ENCODE results near the gene CD14.
"Not testable (repeated sequence)": the region's sequence is repeated elsewhere in the genome, so short reads cannot be mapped to it uniquely, and the experiment has no call there.

Gene CD14

GRCh38 chr5:140627972-140628371 lies 5.0 kb downstream of the CD14 start:
- Histone ChIP-seq H3K27ac (ENCODE audit: low read depth in 2 of 2, low read length in 2 of 2) (no peak overlapping the region), H3K27me3 (ENCODE audit: control insufficient read depth in 2 of 2, insufficient read depth in 2 of 2, low read length in 2 of 2) (no peaks in the 10 kb centered on the region), H3K4me3 (ENCODE audit: low read length in 2 of 2) (no peak overlapping the region), H3K36me3 (ENCODE audit: control insufficient read depth in 2 of 2, insufficient read depth in 2 of 2, low read length in 2 of 2) (no peaks in the 10 kb centered on the region), H3K9me3 (ENCODE audit: control insufficient read depth in 2 of 2, low read length in 2 of 2) (no peaks in the 10 kb centered on the region), H3K9ac (ENCODE audit: low read depth in 1 of 2, low read length in 2 of 2) (no peak overlapping the region), H3K4me1 (ENCODE audit: control insufficient read depth in 2 of 2, insufficient read depth in 2 of 2, low read length in 2 of 2) (peaks cover 16 to 21% of the 10 kb centered on the region in 2 donors)

GRCh38 chr5:140624886-140625285 lies 8.1 kb downstream of the CD14 start:
- not testable (repeated sequence) for H3K36me3 ChIP-seq (ENCODE audit: control insufficient read depth in 2 of 2, insufficient read depth in 2 of 2, low read length in 2 of 2); H3K9ac ChIP-seq (ENCODE audit: low read depth in 1 of 2, low read length in 2 of 2); H3K9me3 ChIP-seq (ENCODE audit: control insufficient read depth in 2 of 2, low read length in 2 of 2); H3K4me3 ChIP-seq (ENCODE audit: low read length in 2 of 2); H3K27me3 ChIP-seq (ENCODE audit: control insufficient read depth in 2 of 2, insufficient read depth in 2 of 2, low read length in 2 of 2); H3K4me1 ChIP-seq (ENCODE audit: control insufficient read depth in 2 of 2, insufficient read depth in 2 of 2, low read length in 2 of 2); H3K27ac ChIP-seq (ENCODE audit: low read depth in 2 of 2, low read length in 2 of 2)

- not testable (repeated sequence) for H3K27ac ChIP-seq (ENCODE audit: low read depth in 2 of 2, low read length in 2 of 2); H3K36me3 ChIP-seq (ENCODE audit: control insufficient read depth in 2 of 2, insufficient read depth in 2 of 2, low read length in 2 of 2); H3K27me3 ChIP-seq (ENCODE audit: control insufficient read depth in 2 of 2, insufficient read depth in 2 of 2, low read length in 2 of 2); H3K4me1 ChIP-seq (ENCODE audit: control insufficient read depth in 2 of 2, insufficient read depth in 2 of 2, low read length in 2 of 2); H3K4me3 ChIP-seq (ENCODE audit: low read length in 2 of 2); H3K9ac ChIP-seq (ENCODE audit: low read depth in 1 of 2, low read length in 2 of 2); H3K9me3 ChIP-seq (ENCODE audit: control insufficient read depth in 2 of 2, low read length in 2 of 2)
Measured at GRCh38 chr5:140623061-140623460, 9.9 kb downstream of the CD14 start.

- Histone ChIP-seq H3K27ac (ENCODE audit: low read depth in 2 of 2, low read length in 2 of 2) (no peak overlapping the region), H3K36me3 (ENCODE audit: control insufficient read depth in 2 of 2, insufficient read depth in 2 of 2, low read length in 2 of 2) (no peaks in the 10 kb centered on the region), H3K4me3 (ENCODE audit: low read length in 2 of 2) (no peak overlapping the region), H3K27me3 (ENCODE audit: control insufficient read depth in 2 of 2, insufficient read depth in 2 of 2, low read length in 2 of 2) (no peaks in the 10 kb centered on the region), H3K9ac (ENCODE audit: low read depth in 1 of 2, low read length in 2 of 2) (no peak overlapping the region), H3K4me1 (ENCODE audit: control insufficient read depth in 2 of 2, insufficient read depth in 2 of 2, low read length in 2 of 2) (no peaks in the 10 kb centered on the region), H3K9me3 (ENCODE audit: control insufficient read depth in 2 of 2, low read length in 2 of 2) (no peaks in the 10 kb centered on the region)
Measured at GRCh38 chr5:140622301-140622700, 10.7 kb downstream of the CD14 start.

GRCh38 chr5:140611020-140611521 lies 21.9 kb downstream of the CD14 start:
- Histone ChIP-seq H3K4me1 (ENCODE audit: control insufficient read depth in 2 of 2, insufficient read depth in 2 of 2, low read length in 2 of 2) (peaks cover 11 to 27% of the 10 kb centered on the region in 2 donors), H3K9me3 (ENCODE audit: control insufficient read depth in 2 of 2, low read length in 2 of 2) (no peaks in the 10 kb centered on the region), H3K36me3 (ENCODE audit: control insufficient read depth in 2 of 2, insufficient read depth in 2 of 2, low read length in 2 of 2) (no peaks in the 10 kb centered on the region), H3K27ac (ENCODE audit: low read depth in 2 of 2, low read length in 2 of 2) (peak overlapping the region; percentile 46 to 49), H3K4me3 (ENCODE audit: low read length in 2 of 2) (no peak overlapping the region), H3K9ac (ENCODE audit: low read depth in 1 of 2, low read length in 2 of 2) (no peak overlapping the region), H3K27me3 (ENCODE audit: control insufficient read depth in 2 of 2, insufficient read depth in 2 of 2, low read length in 2 of 2) (no peaks in the 10 kb centered on the region)

GRCh38 chr5:140609126-140609525 lies 23.8 kb downstream of the CD14 start:
- H3K27me3 ChIP-seq (ENCODE audit: control insufficient read depth in 2 of 2, insufficient read depth in 2 of 2, low read length in 2 of 2) = no peaks in the 10 kb centered on the region
- no peaks in the 10 kb centered on the region for H3K36me3 ChIP-seq (ENCODE audit: control insufficient read depth in 2 of 2, insufficient read depth in 2 of 2, low read length in 2 of 2)
- peak overlapping the region; percentile 86 to 89 for H3K27ac ChIP-seq (ENCODE audit: low read depth in 2 of 2, low read length in 2 of 2)
- no peak overlapping the region for H3K4me3 ChIP-seq (ENCODE audit: low read length in 2 of 2)
- H3K4me1 ChIP-seq (ENCODE audit: control insufficient read depth in 2 of 2, insufficient read depth in 2 of 2, low read length in 2 of 2) = peaks cover 11 to 27% of the 10 kb centered on the region in 2 donors
- H3K9ac ChIP-seq (ENCODE audit: low read depth in 1 of 2, low read length in 2 of 2) = no peak overlapping the region
- H3K9me3 ChIP-seq (ENCODE audit: control insufficient read depth in 2 of 2, low read length in 2 of 2) = no peaks in the 10 kb centered on the region

GRCh38 chr5:140608722-140609121 lies 24.3 kb downstream of the CD14 start:
- Histone ChIP-seq H3K4me1 (ENCODE audit: control insufficient read depth in 2 of 2, insufficient read depth in 2 of 2, low read length in 2 of 2) (peaks cover 11 to 27% of the 10 kb centered on the region in 2 donors), H3K9ac (ENCODE audit: low read depth in 1 of 2, low read length in 2 of 2) (no peak overlapping the region), H3K27me3 (ENCODE audit: control insufficient read depth in 2 of 2, insufficient read depth in 2 of 2, low read length in 2 of 2) (no peaks in the 10 kb centered on the region), H3K36me3 (ENCODE audit: control insufficient read depth in 2 of 2, insufficient read depth in 2 of 2, low read length in 2 of 2) (no peaks in the 10 kb centered on the region), H3K4me3 (ENCODE audit: low read length in 2 of 2) (no peak overlapping the region), H3K9me3 (ENCODE audit: control insufficient read depth in 2 of 2, low read length in 2 of 2) (no peaks in the 10 kb centered on the region), H3K27ac (ENCODE audit: low read depth in 2 of 2, low read length in 2 of 2) (peak overlapping the region; percentile 86 to 89)

GRCh38 chr5:140607031-140607430 lies 25.9 kb downstream of the CD14 start:
- Histone ChIP-seq H3K4me1 (ENCODE audit: control insufficient read depth in 2 of 2, insufficient read depth in 2 of 2, low read length in 2 of 2) (peaks cover 10 to 27% of the 10 kb centered on the region in 2 donors), H3K9me3 (ENCODE audit: control insufficient read depth in 2 of 2, low read length in 2 of 2) (no peaks in the 10 kb centered on the region), H3K27ac (ENCODE audit: low read depth in 2 of 2, low read length in 2 of 2) (no peak overlapping the region)

GRCh38 chr5:140605879-140606278 lies 27.1 kb downstream of the CD14 start:
- Histone ChIP-seq H3K9ac (ENCODE audit: low read depth in 1 of 2, low read length in 2 of 2) (no peak overlapping the region), H3K9me3 (ENCODE audit: control insufficient read depth in 2 of 2, low read length in 2 of 2) (no peaks in the 10 kb centered on the region), H3K4me3 (ENCODE audit: low read length in 2 of 2) (no peak overlapping the region), H3K27ac (ENCODE audit: low read depth in 2 of 2, low read length in 2 of 2) (no peak overlapping the region), H3K36me3 (ENCODE audit: control insufficient read depth in 2 of 2, insufficient read depth in 2 of 2, low read length in 2 of 2) (no peaks in the 10 kb centered on the region), H3K4me1 (ENCODE audit: control insufficient read depth in 2 of 2, insufficient read depth in 2 of 2, low read length in 2 of 2) (peaks cover 8 to 22% of the 10 kb centered on the region in 2 donors), H3K27me3 (ENCODE audit: control insufficient read depth in 2 of 2, insufficient read depth in 2 of 2, low read length in 2 of 2) (no peaks in the 10 kb centered on the region)

More at GRCh38 chr5:140607031-140607430, 25.9 kb downstream of the CD14 start:
- Histone ChIP-seq H3K36me3 (ENCODE audit: control insufficient read depth in 2 of 2, insufficient read depth in 2 of 2, low read length in 2 of 2) (no peaks in the 10 kb centered on the region), H3K4me3 (ENCODE audit: low read length in 2 of 2) (no peak overlapping the region), H3K27me3 (ENCODE audit: control insufficient read depth in 2 of 2, insufficient read depth in 2 of 2, low read length in 2 of 2) (no peaks in the 10 kb centered on the region), H3K9ac (ENCODE audit: low read depth in 1 of 2, low read length in 2 of 2) (no peak overlapping the region)

GRCh38 chr5:140603734-140604133 lies 29.2 kb downstream of the CD14 start:
- H3K27me3 ChIP-seq (ENCODE audit: control insufficient read depth in 2 of 2, insufficient read depth in 2 of 2, low read length in 2 of 2) = no peaks in the 10 kb centered on the region

GRCh38 chr5:140603446-140603698 lies 29.6 kb downstream of the CD14 start:
- H3K9me3 ChIP-seq (ENCODE audit: control insufficient read depth in 2 of 2, low read length in 2 of 2); H3K36me3 ChIP-seq (ENCODE audit: control insufficient read depth in 2 of 2, insufficient read depth in 2 of 2, low read length in 2 of 2); H3K4me3 ChIP-seq (ENCODE audit: low read length in 2 of 2); H3K27ac ChIP-seq (ENCODE audit: low read depth in 2 of 2, low read length in 2 of 2); H3K27me3 ChIP-seq (ENCODE audit: control insufficient read depth in 2 of 2, insufficient read depth in 2 of 2, low read length in 2 of 2); H3K4me1 ChIP-seq (ENCODE audit: control insufficient read depth in 2 of 2, insufficient read depth in 2 of 2, low read length in 2 of 2); H3K9ac ChIP-seq (ENCODE audit: low read depth in 1 of 2, low read length in 2 of 2): not testable (repeated sequence)

More at GRCh38 chr5:140603734-140604133, 29.2 kb downstream of the CD14 start:
- no peaks in the 10 kb centered on the region for H3K9me3 ChIP-seq (ENCODE audit: control insufficient read depth in 2 of 2, low read length in 2 of 2)
- peaks cover 0 to 9% of the 10 kb centered on the region in 2 donors for H3K4me1 ChIP-seq (ENCODE audit: control insufficient read depth in 2 of 2, insufficient read depth in 2 of 2, low read length in 2 of 2)
- H3K4me3 ChIP-seq (ENCODE audit: low read length in 2 of 2) = no peak overlapping the region
- H3K9ac ChIP-seq (ENCODE audit: low read depth in 1 of 2, low read length in 2 of 2) = no peak overlapping the region
- no peaks in the 10 kb centered on the region for H3K36me3 ChIP-seq (ENCODE audit: control insufficient read depth in 2 of 2, insufficient read depth in 2 of 2, low read length in 2 of 2)
- no peak overlapping the region for H3K27ac ChIP-seq (ENCODE audit: low read depth in 2 of 2, low read length in 2 of 2)

Data from mucosa of rectum (tissue), 2 donors.